DMS79 (cell line): ENCODE results near the gene PPP1R1B.

Experiments
- DNase-seq: peaks from one replicate; lab custom pipeline; 2025; lab: John Stamatoyannopoulos, UW

PPP1R1B gene

GRCh38 chr17:39615434-39615833, 11.3 kb upstream of the PPP1R1B start:
- DNase-seq, result no peak

DNA sequence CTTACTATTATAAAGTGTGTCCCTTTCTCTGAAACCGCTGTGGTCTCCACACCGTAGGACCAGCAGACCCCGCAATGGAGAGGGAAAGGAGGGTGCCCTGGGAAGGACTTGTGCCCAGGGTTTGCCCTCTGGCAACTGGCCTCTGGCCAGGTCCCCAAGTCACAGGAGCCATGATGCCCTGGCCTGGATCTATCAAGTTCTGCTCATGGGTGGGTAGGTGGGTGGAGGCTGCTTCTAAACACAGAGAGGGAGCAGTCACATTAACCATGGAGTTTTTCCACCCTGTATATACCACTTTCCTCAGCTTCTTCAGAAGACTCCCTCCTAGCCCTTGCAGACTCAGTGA, 9.7 kb upstream of the PPP1R1B start:
- no peak for DNase-seq

DNA sequence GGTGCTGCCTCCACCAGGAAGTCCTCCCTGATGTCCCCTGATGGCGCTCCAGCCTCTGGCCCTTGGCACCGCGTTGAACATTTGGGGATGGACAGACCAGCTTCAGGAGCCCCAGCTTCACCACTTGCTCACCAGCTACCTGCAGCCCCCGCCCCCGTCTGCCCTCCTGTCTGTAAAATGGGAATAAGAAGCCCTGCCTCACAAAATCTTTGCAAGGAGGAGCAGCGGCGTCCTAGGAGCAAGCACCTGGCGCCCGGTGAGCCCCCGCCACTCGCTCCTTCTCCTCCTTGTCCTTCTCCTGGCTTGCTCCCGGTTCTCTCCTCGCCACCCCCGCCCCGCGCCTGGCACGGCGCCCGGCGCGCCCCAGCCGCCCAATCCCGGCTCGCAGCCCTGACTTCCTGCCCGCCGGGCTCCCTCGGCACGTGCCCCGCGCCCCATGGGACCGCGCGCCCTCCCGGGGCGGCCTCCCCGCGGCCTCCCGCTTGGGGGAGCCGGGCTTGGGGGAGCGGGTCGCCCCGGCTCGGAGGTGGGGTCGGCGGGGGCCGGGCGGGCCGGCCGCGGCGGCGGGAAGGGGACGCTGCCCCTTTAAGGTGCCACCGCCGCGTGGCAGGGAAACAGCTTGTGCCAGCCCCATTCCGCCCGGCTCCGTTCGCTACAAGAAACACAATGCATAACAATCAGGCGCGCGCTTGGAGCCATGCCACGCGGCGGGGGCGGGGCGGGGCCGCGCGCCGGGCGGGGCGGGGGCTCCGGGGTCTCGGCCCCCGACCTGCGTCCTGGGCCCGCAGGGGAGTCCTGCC, 9.1 kb upstream of the PPP1R1B start:
- DNase-seq, result peak; percentile 52

DNA sequence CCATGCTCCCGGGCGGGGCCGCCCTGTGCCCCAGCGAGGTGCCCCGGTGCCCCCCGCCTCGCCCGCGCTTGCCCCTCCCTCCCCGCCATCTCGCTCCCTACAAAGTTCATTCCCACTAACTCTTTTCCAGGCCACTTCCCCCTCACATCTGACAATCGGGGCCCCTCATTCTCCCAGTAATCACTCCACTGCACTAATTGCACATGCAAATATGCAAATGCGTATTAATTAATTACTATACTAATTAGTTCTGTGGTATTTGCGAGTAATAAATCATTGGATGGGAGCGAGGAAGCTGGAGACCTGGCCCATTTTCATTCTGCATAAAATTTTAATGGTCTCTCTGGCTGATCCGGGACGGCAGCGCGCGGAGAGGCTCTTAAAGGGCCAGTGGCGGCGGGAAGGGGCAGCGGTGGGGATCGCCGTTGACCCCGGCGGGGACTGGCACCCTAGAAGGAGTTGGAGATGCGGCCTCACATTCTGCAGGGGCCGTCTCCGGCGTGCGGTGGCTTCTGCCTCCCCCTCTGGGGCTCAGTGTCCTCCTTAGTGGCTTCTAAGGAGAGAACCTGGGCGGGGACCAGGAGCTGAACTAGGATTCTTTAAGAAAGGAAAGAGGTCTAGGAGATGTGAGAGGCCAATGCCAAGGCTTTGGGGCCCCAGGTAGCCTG, 8.4 kb upstream of the PPP1R1B start:
- DNase-seq, result no peak

DNA sequence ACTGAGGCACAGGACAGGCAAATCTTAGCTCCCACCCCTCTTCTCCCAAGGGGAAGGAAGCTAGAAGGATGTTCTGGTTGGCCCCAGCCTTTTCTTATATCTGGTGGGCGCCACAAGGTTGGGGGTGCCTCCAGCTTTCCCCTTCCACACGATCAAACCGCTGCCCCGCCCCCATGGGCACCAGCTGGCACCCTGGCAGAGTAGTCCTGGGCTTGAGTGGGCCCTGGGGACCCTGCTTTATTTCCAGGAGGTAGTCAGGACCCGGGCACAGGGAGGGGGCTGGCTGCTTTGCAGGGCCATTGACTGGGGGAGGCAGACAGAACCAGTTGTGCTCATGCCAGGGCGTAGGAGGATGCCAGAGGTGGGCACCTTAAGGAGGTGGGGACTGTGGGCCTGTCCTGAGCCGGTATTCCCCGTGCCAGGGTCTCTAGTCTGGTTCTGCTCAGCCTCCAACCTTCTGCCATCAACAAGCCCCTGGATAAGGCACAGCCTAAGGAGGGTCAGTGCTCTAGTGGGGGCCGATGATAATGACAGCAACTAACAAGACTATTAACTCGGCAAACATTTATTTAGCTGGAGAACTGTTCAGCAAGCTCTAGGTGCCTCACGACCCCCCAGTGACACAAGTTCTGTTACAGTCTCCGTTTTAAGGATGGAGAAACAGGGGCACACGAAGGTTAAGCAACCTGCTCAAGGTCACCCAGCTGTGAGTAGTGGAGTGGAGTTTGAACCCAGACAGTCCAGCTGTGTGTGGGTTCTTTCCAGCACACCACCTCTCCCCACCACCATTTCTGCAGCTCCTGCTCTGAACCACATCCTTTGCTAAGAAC, 7.6 kb upstream of the PPP1R1B start:
- DNase-seq, result no peak

GRCh38 chr17:39619786-39620101, 7.0 kb upstream of the PPP1R1B start:
- no peak for DNase-seq

- peak; percentile 66 for DNase-seq
Observed at GRCh38 chr17:39621523-39622379, 5.0 kb upstream of the PPP1R1B start.

GRCh38 chr17:39622380-39623006, 4.3 kb upstream of the PPP1R1B start:
- DNase-seq, result no peak

- DNase-seq, result peak; percentile 73
Observed at GRCh38 chr17:39623356-39623950, 3.3 kb upstream of the PPP1R1B start.

DNA sequence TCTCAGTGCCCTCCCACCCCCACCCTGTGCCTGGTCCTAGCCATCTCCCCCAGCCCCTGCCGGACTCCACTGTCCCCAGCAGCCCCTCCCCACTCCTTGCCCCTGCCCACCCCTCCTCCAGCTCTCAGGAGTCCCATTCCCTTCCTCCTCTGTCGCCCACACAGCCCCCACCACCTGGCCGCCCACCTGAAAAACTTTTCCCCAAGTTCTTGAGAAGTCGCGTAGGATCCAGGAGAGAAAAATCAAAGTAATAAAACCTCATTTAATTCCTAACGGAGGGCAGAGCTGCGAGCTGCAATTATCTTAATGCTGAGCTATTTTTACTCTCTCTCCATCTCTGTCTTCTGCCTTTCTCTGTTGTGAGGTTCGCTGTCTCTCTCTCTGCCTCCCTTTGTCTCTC, 2.4 kb upstream of the PPP1R1B start:
- no peak for DNase-seq

DNA sequence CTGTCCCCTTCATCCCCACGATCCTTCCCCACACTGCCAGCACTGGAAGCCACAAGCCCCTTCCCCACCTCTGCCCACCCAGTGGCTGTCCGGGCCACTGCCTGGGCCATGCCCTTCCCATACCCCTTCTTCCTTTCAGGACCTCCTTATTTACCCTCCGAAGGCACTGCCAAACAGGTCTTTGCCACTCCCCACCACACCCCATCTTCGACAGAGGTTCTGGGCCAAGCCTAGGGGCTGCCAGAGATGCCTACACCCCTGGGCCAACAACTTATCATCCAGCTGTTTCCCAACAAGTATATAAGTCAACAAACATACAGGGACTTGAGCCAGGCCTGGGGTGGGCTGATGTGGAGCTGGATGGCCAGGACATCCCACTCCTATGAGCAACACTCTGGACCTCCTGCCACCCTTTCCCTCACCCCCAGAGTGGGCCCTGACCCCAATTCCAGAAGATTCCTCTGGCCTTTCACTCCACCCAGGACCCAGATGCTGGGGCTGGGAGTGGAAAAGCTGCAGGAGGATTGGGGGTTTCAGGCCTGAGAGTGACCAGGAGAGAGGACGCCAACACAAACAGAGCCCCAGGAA, 1.5 kb upstream of the PPP1R1B start:
- DNase-seq, result no peak

GRCh38 chr17:39627047-39627711, 427 bp downstream of the PPP1R1B start:
- DNase-seq, result no peak

DNA sequence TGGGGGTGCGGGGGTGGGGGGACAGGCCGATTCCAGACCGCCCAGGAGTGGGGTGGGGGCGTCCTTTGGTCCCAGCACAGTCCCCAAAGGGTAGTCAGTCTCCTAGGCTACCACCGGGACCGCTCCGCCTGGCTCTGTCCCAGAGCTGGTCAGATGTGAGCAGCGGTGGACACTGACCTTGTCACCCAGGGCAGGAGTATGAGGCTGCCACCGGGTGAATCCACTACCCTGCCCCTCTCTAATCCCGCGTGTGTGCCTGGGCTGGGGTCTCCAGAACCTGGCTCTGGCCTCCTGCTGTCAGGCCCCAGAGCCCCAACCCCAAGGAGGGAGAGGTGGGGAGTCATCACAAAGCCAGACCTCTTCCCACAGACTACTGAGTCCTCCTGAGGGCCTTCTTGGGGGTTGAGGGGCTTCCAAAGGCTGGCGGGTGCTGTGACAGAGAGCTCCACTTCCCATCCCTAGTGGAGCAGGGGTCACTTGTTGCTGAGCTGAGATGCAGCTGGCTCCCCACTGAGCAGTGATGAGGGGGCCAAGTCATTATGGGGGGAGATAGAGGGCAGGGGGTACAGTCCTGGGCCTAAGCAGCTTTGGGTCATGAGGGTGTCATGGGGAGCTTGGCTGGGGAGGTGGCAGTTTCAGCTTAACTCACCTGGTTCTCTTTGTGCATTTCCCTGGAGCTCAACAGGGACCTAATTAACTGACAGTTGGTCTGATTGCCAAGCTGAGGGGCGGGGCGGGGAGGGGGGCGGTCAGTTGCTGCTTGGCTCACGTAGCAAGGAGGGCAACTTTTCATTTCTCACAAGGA, 1.2 kb downstream of the PPP1R1B start:
- no peak for DNase-seq

DNA sequence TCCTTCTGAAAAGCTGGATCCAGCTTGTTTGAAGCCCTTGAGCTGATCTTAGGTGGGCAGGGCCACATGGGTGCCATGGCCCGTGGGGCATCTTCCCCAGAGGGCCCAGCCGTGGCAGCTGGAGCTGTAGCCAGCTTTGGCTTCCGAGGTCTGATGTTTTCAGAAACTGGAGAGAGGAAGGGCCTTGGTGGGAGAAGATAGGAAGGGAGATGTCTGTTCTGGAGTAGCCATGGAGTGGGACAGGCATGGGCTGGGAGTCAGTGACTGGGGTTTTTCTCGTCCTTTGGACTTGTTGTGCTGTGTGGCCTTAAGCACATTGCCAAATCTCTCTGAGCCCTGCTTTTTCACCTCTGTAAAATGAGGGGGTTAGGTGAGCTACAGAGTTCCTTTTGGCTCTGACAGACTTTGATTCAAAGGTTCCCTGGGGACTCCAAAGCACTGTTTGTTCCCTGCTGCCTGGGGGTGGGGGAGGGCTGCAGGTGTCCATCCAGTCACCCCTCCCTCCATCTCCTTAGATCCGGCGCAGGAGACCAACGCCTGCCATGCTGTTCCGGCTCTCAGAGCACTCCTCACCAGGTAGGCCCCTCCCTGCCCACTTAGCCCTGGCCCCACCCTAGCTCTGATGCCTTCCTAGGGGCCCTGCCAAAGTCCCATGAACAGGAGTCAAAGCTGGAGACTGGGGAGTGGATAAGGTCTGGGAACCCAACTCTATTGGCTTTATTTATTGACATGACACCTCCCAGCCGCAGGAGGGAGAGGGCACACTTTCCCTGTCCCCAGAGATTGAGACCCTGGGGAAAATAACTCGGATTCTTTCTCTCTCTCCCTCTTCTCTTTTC, 2.1 kb downstream of the PPP1R1B start:
- DNase-seq, result no peak

GRCh38 chr17:39629494-39629880, 2.7 kb downstream of the PPP1R1B start:
- DNase-seq, result no peak

GRCh38 chr17:39629898-39630297, 3.1 kb downstream of the PPP1R1B start:
- DNase-seq, result no peak

GRCh38 chr17:39631403-39631802, 4.7 kb downstream of the PPP1R1B start:
- no peak for DNase-seq

DNA sequence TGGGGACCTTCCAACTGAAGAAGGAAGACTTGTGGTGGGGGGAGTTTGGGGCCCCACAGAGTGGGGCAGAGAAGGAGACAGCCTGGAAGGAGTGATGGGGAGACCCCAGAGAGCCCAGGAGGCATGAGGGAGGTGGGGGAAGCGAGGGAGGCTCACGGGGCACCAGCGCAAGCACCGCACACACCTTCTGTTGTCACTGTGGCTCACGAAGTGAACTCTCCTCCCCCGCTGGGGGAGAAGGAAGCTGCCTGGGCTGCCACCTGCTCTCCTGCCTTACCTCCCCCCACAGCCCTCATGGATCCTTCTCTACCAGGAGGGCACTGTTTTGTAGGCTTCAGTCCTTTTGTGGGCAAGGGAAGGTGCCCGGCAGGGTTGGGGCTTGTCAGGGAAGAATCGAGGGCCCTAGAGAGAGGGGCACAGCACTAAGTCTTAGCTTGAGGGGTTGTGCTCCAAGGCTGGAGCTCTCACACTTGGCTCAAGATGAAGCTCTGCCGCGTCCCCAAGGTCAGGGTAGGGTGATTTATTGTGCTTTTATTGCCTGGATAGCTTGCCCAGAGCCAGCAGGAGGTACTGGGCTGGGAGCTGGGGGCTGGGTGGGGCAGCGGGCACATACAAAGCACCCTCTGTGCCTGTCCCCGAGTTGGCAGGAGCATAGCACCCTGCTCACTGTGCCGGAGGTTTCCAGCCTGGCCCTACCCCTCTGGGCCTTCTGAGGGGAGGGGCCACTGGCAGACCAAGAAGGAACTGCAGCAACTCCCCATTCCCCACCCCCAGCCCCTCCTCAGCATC, 5.6 kb downstream of the PPP1R1B start:
- no peak for DNase-seq
